Peyer's patch (tissue), 4 donors: ENCODE measurements around the gene DHX16. TPM values are rescaled to one million over a fixed set of nuclear protein-coding genes. Genes with fewer than 3 reads are reported as not detected.

Source experiments
- DNase-seq, 3 donors: peaks; one replicate each; pipeline ENCODE4 v3.0.0-alpha.2; 2017 to 2019
- H3K27ac ChIP-seq, 4 donors: fragments of 200-600 bp; sonication (generic); one replicate each; pipeline ENCODE4 v1.5.1; 2016 to 2019
- H3K27me3 ChIP-seq, 2 donors: fragments of 200-600 bp; sonication (generic); one replicate each; pipeline ENCODE4 v1.5.1; 2019
- H3K36me3 ChIP-seq, 3 donors: fragments of 200-600 bp; sonication (generic); one replicate each; pipeline ENCODE4 v1.5.1; 2016 to 2019
- H3K4me1 ChIP-seq, 4 donors: fragments of 200-600 bp; sonication (generic); one replicate each; pipeline ENCODE4 v1.5.1; 2016 to 2019
- H3K4me3 ChIP-seq, 4 donors: fragments of 200-600 bp; sonication (generic); 1 replicate in 3 of 4; 2 replicates in 1 of 4; pipeline ENCODE4 v1.5.1; 2016 to 2019; ENCODE audit warnings: mild to moderate bottlenecking in 1 of 4
- H3K9me3 ChIP-seq, 4 donors: fragments of 200-600 bp; sonication (generic); one replicate each; pipeline ENCODE4 v1.5.1; 2016 to 2019; ENCODE audit warnings: mild to moderate bottlenecking in 1 of 4
- POLR2A ChIP-seq, 2 donors: fragments of 450-650 bp; IDR thresholded peaks; one replicate each; pipeline ENCODE4 v1.5.1; 2017; ENCODE audit warnings: antibody characterized with exemption in 2 of 2, mild to moderate bottlenecking in 2 of 2, moderate library complexity in 2 of 2
- total RNA-seq, 4 donors: library from RNA; depleted of rRNA; stranded (reverse); fragments of >200 nt; gene quantifications; one replicate each; pipeline ENCODE4 v1.1.0, GENCODE V29; 2016
- TF ChIP-seq, protein P1 (sequence below), 6 experiments: fragments of 450-650 bp in 4 of 6; fragments of 200-600 bp in 2 of 6; sonication (generic) in 1 of 6; IDR thresholded peaks; one replicate each; pipeline ENCODE4 v1.5.1; 2017 to 2019; ENCODE audit warnings: antibody characterized with exemption in 6 of 6, mild to moderate bottlenecking in 3 of 6, moderate library complexity in 1 of 6

DHX16 gene
- total RNA-seq, 4 donors from 2014 or later: 39.6 to 68.1 (median 58.2) TPM

DNA sequence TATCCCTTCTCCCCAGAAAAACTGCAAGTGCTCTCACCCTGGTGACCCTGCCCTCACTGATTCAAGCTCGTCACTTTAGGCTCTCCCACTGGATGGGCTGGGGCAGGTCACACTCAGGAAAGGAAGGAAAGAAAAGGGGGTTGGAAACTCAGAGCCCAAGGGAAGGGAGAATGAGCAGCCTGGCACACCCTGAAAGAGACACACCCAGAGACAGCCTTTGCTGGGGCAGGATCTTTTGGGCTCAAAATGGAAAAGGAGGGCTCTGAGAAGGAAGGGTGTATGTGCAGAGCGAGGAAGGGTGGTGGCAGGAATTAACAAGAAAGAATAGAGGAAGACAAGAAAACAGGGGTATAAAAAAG lies 11.2 kb upstream of the DHX16 start:
- Histone ChIP-seq H3K27ac (peak overlapping the region; percentile 86 to 98 (median 94)), H3K4me3 (peak overlapping the region; percentile 72 to 78 (median 74)), H3K4me1 (peaks cover 0 to 52% (median 22%) of the 10 kb centered on the region in 4 donors), H3K36me3 (no peaks in the 10 kb centered on the region), H3K27me3 (no peaks in the 10 kb centered on the region), H3K9me3 (no peaks in the 10 kb centered on the region)
- DNase-seq: no peak
- TF ChIP-seq, protein P1, sequence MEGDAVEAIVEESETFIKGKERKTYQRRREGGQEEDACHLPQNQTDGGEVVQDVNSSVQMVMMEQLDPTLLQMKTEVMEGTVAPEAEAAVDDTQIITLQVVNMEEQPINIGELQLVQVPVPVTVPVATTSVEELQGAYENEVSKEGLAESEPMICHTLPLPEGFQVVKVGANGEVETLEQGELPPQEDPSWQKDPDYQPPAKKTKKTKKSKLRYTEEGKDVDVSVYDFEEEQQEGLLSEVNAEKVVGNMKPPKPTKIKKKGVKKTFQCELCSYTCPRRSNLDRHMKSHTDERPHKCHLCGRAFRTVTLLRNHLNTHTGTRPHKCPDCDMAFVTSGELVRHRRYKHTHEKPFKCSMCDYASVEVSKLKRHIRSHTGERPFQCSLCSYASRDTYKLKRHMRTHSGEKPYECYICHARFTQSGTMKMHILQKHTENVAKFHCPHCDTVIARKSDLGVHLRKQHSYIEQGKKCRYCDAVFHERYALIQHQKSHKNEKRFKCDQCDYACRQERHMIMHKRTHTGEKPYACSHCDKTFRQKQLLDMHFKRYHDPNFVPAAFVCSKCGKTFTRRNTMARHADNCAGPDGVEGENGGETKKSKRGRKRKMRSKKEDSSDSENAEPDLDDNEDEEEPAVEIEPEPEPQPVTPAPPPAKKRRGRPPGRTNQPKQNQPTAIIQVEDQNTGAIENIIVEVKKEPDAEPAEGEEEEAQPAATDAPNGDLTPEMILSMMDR (IDR thresholded peaks at IDR 0.05): no peak
- TF ChIP-seq POLR2A (IDR thresholded peaks at IDR 0.05): no peak

DNA sequence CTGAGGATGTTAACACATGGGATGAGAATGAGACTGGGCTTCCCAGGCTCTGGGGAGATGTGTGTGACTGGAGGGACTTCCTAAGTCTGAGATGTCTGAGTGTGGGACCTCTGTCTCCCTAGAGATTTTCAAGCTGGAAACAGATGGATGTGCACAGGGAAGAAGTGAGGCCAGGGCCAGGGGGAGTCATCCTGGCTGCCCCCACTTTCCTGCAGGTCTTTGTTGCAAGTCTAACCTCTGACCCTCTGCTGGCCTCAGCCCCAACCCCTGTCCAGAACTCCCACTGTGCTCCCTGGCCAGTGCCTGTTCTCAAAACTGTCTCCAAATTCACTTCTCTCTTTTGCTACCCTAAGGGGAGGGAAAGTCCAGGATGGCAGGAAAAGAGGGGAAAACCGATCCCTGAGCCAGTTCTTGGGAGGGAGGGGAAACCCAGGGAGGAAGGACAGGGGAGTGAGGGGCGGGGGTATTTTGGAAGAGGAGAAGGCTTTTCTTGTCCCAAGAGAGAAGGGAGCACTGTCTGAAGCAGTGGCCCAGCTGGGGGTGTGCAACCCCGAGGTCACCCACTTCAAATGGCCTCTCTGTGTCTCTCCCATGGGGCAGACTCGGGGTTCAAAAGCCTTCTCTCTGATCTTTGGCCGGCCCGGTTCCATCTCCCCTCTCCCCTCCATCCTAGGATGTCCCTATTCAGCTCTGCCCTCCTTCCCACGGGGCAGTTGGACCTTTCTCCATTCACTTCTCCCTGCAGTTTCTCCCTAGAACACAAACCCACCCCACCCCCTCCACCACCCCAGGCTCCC lies 10.6 kb upstream of the DHX16 start:
- no peaks in the 10 kb centered on the region for H3K9me3 ChIP-seq
- no peak for TF ChIP-seq POLR2A (IDR thresholded peaks at IDR 0.05)
- TF ChIP-seq, protein P1 (IDR thresholded peaks at IDR 0.05): no peak
- H3K4me1 ChIP-seq: peaks cover 0 to 52% (median 19%) of the 10 kb centered on the region in 4 donors
- peak overlapping the region; percentile 72 to 78 (median 74) for H3K4me3 ChIP-seq
- no peak for DNase-seq
- H3K36me3 ChIP-seq: peaks cover 0 to 5% (median 0%) of the 10 kb centered on the region in 3 donors
- H3K27ac ChIP-seq: peak overlapping the region; percentile 86 to 98 (median 94)
- H3K27me3 ChIP-seq: no peaks in the 10 kb centered on the region

DNA sequence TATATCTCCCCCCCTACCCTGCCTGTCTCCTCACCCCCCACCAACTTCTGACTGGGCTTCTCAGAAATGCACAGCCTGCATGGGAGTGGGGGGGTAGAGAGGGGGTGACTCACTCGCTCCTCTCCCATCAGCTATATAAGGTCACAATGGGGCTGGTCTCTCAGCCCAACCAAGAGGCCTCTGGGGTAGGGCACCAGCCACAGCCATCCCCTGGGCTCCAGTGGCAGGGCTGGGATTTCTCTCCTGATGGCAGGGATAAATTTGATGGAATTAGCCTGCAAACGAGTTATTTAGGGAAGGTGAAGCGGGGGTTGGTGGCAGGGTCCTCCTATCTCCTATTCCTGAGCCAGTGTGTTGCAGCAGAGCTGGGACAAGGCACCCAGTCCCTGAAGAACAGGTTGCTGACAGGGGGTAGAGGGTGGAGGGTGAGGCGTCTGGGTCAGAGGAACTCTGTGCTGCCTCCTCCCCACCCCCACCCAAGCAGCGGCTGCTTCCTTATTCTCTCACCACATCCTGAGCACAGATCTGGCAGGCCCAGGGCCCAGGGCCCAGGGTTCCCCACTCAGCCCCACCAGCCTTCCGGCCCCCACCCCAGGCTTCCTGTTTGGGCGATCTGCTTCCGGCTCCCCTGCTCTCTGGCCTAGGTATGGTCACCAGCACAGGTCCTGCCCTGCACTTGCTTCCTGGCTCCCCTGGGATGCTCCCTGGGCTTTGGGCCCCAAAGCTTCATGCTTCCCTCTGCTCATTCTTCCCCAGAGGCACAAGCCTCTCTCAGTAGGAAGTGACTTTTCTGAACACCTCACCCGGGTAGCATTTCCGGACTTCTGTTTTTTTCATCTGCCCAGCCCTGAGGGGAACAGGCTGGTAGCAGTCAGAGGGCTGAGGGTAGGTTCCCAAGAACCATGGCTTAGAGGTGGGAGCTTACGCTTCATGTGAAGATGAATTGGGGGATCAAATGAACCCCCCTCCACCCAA lies 9.6 kb upstream of the DHX16 start:
- no peaks in the 10 kb centered on the region for H3K9me3 ChIP-seq
- H3K4me3 ChIP-seq: peak overlapping the region; percentile 72 to 78 (median 74)
- peak; percentile 73 to 97 (median 97) for DNase-seq
- H3K36me3 ChIP-seq: peaks cover 0 to 14% (median 0%) of the 10 kb centered on the region in 3 donors
- TF ChIP-seq, protein P1 (IDR thresholded peaks at IDR 0.05): no peak
- peak in 1 of 2 donors; percentile 21 for TF ChIP-seq POLR2A (IDR thresholded peaks at IDR 0.05)
- H3K4me1 ChIP-seq: peaks cover 0 to 42% (median 10%) of the 10 kb centered on the region in 4 donors
- H3K27ac ChIP-seq: peak overlapping the region; percentile 86 to 98 (median 94)
- H3K27me3 ChIP-seq: no peaks in the 10 kb centered on the region

DNA sequence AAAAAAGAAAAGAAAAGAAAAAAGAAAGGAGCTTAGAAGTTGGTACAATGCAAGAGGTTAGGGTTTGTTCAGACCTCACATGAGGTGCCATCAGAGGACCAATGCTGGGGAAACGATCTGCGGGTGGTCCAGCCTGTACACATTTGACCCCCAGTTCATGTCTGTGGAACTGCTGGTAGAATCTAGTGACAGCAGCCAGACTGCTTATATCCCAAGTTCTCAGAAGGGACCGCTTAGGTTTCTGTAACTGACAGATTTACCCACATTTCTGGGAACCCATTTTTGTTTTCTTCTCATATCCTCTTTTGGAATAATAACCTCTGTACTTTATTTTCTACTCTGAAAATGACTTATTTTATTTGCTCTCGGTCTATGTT lies 8.9 kb upstream of the DHX16 start:
- DNase-seq: no peak
- H3K27ac ChIP-seq: peak overlapping the region; percentile 86 to 98 (median 94)
- no peaks in the 10 kb centered on the region for H3K9me3 ChIP-seq
- no peaks in the 10 kb centered on the region for H3K27me3 ChIP-seq
- TF ChIP-seq, protein P1 (IDR thresholded peaks at IDR 0.05): no peak
- TF ChIP-seq POLR2A (IDR thresholded peaks at IDR 0.05): no peak
- H3K4me3 ChIP-seq: peak overlapping the region; percentile 72 to 78 (median 74)
- H3K4me1 ChIP-seq: peaks cover 0 to 41% (median 9%) of the 10 kb centered on the region in 4 donors
- H3K36me3 ChIP-seq: peaks cover 0 to 20% (median 0%) of the 10 kb centered on the region in 3 donors

DNA sequence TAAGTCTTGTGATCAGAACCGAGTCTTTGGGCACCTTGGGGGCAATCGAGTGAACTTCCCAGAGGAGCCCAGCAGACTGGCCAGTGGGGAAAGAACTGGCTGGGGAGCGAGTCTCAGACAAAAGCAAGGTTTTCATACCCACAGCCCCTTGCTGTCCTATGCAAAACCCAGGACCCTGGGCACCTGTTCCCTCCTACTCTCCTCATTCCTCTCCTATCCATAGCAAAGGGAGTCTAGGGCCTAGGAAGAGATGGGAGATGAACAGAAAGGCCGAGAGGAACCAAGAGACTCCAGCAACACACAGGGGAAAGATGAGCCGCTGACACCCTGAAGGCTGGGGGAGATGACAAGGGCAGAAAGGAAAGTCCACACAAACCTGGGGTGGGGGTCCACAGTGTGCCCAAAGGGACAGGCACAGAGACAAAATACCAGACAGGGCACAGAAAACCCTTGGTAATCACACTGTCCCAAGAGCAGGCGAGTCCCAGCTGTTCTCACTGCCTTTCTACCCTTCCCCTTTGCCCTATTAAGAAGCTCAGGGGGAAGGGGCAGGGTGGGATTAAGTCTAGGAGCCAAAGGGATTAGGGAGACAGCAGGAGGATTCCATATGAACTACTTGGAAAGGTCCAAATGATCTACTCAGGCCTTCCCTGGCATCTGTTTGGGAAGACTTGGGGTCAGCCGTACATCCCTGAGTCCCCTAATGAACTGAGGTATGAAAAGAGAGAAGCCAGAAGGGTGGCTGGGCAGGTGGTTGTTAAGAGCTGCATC lies 7.1 kb upstream of the DHX16 start:
- Histone ChIP-seq H3K4me3 (peak overlapping the region; percentile 6 to 78 (median 56)), H3K36me3 (peaks cover 0 to 24% (median 0%) of the 10 kb centered on the region in 3 donors), H3K4me1 (peaks cover 0 to 41% (median 9%) of the 10 kb centered on the region in 4 donors), H3K27me3 (no peaks in the 10 kb centered on the region), H3K27ac (peak overlapping the region; percentile 22 to 98 (median 64)), H3K9me3 (no peaks in the 10 kb centered on the region)
- TF ChIP-seq, protein P1 (IDR thresholded peaks at IDR 0.05): no peak
- TF ChIP-seq POLR2A (IDR thresholded peaks at IDR 0.05): no peak
- no peak for DNase-seq
